ENCODE measurements around the gene SLC26A1.

The SLC26A1 gene

DNA sequence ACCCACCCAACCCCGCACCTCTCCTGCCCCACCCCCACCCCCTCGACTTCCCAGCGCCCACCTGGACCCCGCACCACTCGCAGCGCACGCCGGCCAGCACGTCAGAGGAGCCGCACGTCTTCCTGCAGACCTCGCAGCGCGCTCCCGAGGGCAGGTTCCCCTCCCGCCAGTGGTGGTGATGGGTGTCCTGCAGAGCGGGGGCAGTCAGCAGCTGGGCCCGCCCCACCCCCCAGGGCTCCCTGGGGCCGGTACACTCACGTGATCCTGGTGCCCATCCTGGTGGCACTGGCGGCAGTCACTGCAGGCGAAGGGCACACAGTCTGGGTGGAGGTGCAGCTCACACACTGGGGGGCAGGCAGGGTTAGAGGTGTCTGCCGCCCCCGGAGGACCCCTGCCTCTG, 25.0 kb downstream of the SLC26A1 start:
- in situ Hi-C loops (cut with HindIII; ENCODE audit: low sequenced_read_pairs), result no loop called here
- no peak overlapping the region for H3K4me3 ChIP-seq (ENCODE audit: low read depth, low read length)
- TF ChIP-seq, protein P1, sequence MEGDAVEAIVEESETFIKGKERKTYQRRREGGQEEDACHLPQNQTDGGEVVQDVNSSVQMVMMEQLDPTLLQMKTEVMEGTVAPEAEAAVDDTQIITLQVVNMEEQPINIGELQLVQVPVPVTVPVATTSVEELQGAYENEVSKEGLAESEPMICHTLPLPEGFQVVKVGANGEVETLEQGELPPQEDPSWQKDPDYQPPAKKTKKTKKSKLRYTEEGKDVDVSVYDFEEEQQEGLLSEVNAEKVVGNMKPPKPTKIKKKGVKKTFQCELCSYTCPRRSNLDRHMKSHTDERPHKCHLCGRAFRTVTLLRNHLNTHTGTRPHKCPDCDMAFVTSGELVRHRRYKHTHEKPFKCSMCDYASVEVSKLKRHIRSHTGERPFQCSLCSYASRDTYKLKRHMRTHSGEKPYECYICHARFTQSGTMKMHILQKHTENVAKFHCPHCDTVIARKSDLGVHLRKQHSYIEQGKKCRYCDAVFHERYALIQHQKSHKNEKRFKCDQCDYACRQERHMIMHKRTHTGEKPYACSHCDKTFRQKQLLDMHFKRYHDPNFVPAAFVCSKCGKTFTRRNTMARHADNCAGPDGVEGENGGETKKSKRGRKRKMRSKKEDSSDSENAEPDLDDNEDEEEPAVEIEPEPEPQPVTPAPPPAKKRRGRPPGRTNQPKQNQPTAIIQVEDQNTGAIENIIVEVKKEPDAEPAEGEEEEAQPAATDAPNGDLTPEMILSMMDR (IDR thresholded peaks at IDR 0.05; ENCODE audit: low read depth, low read length, missing control alignments), result no peak
- DNase-seq (ENCODE audit: low read depth), result no peak

DNA sequence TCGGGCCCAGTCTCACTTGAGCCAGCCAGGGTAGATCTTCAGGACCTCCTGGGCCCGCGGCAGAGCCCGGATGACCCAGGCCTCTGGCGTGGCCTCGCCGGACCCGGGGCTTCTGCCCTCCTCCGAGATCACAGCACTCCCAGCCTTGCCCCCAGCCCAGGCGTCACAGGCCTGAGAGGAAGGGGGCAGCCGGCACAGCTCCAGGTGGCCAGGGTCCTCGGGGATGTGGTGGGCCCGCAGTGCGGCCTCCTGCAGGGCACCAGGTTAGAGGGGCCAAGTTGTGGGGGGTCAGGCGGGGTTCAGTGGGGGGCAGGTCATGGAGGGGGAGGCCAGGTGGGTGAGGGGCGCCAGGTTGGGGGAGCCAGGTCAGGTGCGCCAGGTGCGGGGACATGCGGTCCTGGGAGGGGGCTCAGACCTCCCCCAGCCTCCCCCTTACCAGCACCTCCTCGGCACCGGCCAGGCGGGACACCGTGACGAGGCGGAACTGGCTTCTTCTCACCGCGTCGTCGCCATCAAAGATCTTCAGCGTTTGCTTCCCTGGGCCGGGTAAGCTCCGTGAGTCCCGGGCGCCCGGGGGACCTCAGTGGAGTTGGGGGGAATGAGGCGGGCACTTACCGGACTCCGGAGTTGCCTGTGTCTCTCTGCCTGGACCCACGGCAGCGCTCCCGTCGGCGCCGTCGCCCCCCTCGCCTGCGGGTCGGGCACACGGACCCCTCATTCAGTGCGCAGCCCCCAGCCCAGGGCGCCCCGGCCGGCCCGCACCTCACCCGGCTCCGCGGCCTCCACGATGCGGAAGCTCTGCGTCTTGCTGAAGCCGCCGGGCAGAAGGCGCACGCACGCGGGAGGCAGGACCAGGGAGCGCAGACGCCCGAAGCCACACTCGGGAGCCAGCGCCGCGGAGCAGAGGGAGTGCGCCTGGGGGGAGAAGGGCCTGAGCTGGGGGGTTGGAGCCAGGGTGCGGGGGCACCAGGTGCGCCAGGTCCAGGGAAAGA, 25.8 kb downstream of the SLC26A1 start:
- TF ChIP-seq, protein P1 (IDR thresholded peaks at IDR 0.05; ENCODE audit: low read depth, low read length, missing control alignments), result no peak
- no peak for DNase-seq (ENCODE audit: low read depth)
- in situ Hi-C loops (cut with HindIII; ENCODE audit: low sequenced_read_pairs), result no loop called here
- no peak overlapping the region for H3K4me3 ChIP-seq (ENCODE audit: low read depth, low read length)

DNA sequence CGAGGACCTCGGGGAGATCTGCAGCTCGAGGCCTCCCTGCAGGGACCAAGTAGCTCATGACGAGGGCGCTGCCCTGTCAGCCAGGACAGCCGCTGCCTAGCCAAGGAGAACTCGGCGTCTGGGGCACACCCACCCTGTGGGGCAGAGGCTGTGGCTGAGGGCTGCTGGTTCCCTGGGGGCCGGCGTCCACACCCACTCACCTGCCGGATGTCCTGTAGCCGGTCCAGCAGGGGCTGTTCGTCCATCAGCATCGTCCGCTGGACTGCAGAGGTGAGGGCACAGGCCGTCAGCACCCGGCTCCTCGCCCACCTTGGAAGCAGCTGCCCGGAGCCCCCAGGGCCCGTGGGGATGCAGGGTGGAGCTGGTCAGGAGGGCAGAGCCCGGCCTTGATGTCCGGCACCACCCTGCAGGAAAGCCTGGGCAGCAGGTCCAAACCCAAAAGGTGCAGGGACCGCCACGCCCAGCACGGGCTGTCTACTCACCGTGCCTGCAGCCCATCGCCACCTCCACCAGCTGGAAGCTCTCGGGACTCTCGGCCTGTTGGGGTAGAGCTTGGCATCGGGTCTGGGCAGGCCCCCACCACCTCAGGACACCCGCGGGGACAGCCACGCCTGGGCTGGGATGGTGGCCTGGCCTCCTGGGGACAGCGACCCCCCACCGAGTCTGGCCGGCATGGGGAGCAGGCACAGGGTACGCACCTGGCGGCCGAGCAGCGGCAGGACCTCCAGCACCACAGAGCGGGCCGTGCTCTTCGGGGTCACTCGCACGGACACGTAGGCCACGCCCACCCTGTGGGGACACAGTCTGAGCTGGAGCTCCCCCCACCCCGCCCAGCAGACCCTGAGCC, 26.7 kb downstream of the SLC26A1 start:
- in situ Hi-C loops (cut with HindIII; ENCODE audit: low sequenced_read_pairs), result no loop called here
- TF ChIP-seq, protein P1 (IDR thresholded peaks at IDR 0.05; ENCODE audit: low read depth, low read length, missing control alignments), result no peak
- H3K4me3 ChIP-seq (ENCODE audit: low read depth, low read length), result no peak overlapping the region
- no peak for DNase-seq (ENCODE audit: low read depth)

DNA sequence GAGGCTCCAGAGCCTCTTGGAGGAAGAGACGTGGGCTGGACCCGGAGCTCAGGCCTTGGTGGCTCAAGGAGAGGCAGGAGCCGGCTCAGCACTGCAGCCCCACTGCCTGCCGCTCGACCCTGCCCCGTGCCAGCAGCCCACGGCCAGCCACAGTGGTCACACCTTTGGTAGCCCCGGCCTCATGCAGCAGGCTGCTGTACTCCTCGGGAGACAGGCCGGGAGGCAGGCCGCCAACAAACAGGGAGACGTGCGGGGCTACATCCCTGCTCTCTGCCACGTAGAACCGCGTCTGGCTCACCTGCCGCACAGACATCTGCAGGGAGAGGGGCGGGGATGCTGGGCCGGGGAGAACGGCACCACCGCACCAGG, 27.5 kb downstream of the SLC26A1 start:
- in situ Hi-C loops (cut with HindIII; ENCODE audit: low sequenced_read_pairs), result no loop called here
- H3K4me3 ChIP-seq (ENCODE audit: low read depth, low read length), result no peak overlapping the region
- TF ChIP-seq, protein P1 (IDR thresholded peaks at IDR 0.05; ENCODE audit: low read depth, low read length, missing control alignments), result no peak
- DNase-seq (ENCODE audit: low read depth), result no peak

DNA sequence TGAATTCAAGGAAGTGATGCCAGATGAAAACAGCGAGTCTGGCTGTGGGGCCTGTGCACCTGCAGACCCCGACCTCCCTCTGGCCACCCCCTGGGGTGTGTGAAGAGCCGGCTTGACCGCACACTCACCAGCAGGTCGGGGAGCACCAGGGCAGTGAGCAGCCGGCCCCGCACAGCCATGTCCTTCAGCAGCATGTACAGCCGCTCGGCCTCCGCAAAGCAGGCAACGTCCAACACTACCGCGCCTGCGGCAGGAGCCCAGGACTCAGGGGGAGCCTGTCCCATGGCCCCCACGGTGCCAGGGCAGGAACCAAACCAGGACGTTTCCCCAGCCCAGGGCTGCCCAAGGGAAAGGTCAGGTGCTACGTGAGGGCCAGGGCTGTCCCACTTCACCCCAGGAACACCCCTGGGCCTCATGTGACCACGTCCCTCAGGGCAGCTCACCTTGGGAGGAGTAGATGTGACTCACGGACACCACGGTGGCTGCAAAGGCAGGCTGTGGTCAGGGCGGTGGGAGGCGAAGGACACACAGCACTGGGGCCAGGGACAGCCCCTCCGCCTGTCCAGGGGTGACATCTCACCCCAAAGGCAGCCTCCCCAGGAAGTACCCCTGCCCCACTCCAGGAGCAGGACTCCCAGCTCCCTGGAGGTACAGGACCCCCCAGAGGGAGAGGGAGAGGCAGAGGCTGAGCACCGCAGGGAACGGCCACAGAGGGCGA, 28.0 kb downstream of the SLC26A1 start:
- no peak for DNase-seq (ENCODE audit: low read depth)
- in situ Hi-C loops (cut with HindIII; ENCODE audit: low sequenced_read_pairs), result no loop called here
- no peak overlapping the region for H3K4me3 ChIP-seq (ENCODE audit: low read depth, low read length)
- TF ChIP-seq, protein P1 (IDR thresholded peaks at IDR 0.05; ENCODE audit: low read depth, low read length, missing control alignments), result no peak

All from astrocyte of the cerebellum (primary cell).